Sigmoid colon (tissue), 4 donors: ENCODE data around the gene TUBA3C.

ENCODE experiments used
- EP300 ChIP-seq, 4 donors: sonication (generic); formaldehyde crosslinking; IDR thresholded peaks; one replicate each; pipeline ENCODE4 v1.6.1; 2017; ENCODE audit warnings: antibody characterized with exemption in 4 of 4
- POLR2A ChIP-seq, 2 donors: fragments of 450-650 bp; IDR thresholded peaks; one replicate each; pipeline ENCODE4 v1.6.1; 2016; ENCODE audit warnings: antibody characterized with exemption in 2 of 2, mild to moderate bottlenecking in 2 of 2, moderate library complexity in 2 of 2
- POLR2AphosphoS5 ChIP-seq, 4 donors: sonication (generic); formaldehyde crosslinking; IDR thresholded peaks; one replicate each; pipeline ENCODE4 v1.6.1; 2017; ENCODE audit warnings: antibody characterized with exemption in 4 of 4
- TF ChIP-seq, protein P1 (sequence below), 4 experiments: fragments of 450-650 bp in 3 of 4; fragments of 200-600 bp in 1 of 4; IDR thresholded peaks; one replicate each; pipeline ENCODE4 v1.5.1; 2016 to 2019; ENCODE audit warnings: antibody characterized with exemption in 4 of 4, mild to moderate bottlenecking in 3 of 4, moderate library complexity in 2 of 4

DNA sequence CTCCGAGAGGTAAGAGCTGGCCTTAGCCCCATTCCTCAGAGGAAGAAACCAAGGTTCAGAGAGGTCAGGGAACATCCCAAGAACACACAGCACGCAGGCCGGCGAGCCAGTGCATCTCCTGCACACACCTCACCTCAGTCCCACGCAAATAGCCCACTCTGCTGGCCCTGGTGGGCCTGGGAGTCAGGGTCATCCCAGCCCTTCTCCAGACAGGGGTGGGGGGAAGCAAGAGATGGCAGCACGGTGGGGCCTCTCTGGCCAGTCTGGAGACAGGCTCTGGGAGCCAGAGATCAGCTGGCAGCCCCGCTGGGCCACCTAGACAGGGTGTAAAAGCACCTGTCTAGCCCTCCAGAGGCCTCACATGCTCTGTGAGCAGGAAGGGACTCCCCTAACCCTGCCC lies 26.8 kb downstream of the TUBA3C start:
- TF ChIP-seq, protein P1, sequence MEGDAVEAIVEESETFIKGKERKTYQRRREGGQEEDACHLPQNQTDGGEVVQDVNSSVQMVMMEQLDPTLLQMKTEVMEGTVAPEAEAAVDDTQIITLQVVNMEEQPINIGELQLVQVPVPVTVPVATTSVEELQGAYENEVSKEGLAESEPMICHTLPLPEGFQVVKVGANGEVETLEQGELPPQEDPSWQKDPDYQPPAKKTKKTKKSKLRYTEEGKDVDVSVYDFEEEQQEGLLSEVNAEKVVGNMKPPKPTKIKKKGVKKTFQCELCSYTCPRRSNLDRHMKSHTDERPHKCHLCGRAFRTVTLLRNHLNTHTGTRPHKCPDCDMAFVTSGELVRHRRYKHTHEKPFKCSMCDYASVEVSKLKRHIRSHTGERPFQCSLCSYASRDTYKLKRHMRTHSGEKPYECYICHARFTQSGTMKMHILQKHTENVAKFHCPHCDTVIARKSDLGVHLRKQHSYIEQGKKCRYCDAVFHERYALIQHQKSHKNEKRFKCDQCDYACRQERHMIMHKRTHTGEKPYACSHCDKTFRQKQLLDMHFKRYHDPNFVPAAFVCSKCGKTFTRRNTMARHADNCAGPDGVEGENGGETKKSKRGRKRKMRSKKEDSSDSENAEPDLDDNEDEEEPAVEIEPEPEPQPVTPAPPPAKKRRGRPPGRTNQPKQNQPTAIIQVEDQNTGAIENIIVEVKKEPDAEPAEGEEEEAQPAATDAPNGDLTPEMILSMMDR (IDR thresholded peaks at IDR 0.05), result no peak
- TF ChIP-seq POLR2A (IDR thresholded peaks at IDR 0.05) (no peak), POLR2AphosphoS5 (IDR thresholded peaks at IDR 0.05) (no peak), EP300 (IDR thresholded peaks at IDR 0.05) (no peak)
